Right lobe of liver (tissue), 6 donors: Measurements from ENCODE around the gene OR6B1. TPM values are rescaled to one million over a fixed set of nuclear protein-coding genes. Genes with fewer than 3 reads are reported as not detected.

Experiments used
- ATAC-seq, 4 donors: fragments of 200-7000 bp; cut with Tn5 transposase; one replicate each; pipeline ENCODE4 v1.9.1; 2020; ENCODE audit warnings: mild to moderate bottlenecking in 4 of 4, moderate library complexity in 4 of 4
- DNase-seq, 3 donors: peaks; one replicate each; pipeline ENCODE4 v3.0.0-alpha.2; 2020
- H3K27ac ChIP-seq, 3 donors: fragments of 200-600 bp; one replicate each; pipeline ENCODE4 v1.8.0; 2022
- H3K27me3 ChIP-seq, 2 donors: fragments of 200-600 bp; one replicate each; pipeline ENCODE4 v1.8.0; 2022
- H3K36me3 ChIP-seq, 4 donors: fragments of 200-600 bp; sonication (generic) in 1 of 4; one replicate each; pipeline versions ENCODE4 v1.5.1 to v1.8.0; 2017 to 2022; ENCODE audit warnings: control low read depth in 1 of 4
- H3K4me1 ChIP-seq, 4 donors: fragments of 200-600 bp; sonication (generic) in 1 of 4; one replicate each; pipeline versions ENCODE4 v1.5.1 to v1.8.0; 2017 to 2022; ENCODE audit warnings: control low read depth in 1 of 4
- H3K4me3 ChIP-seq, 3 donors: fragments of 200-600 bp; one replicate each; pipeline ENCODE4 v1.8.0; 2022
- H3K9me3 ChIP-seq, 4 donors: fragments of 200-600 bp; sonication (generic) in 1 of 4; one replicate each; pipeline versions ENCODE4 v1.5.1 to v1.8.0; 2017 to 2022; ENCODE audit warnings: control low read depth in 1 of 4
- POLR2A ChIP-seq: fragments of 450-650 bp; IDR thresholded peaks from one replicate; pipeline ENCODE4 v1.6.1; 2017; ENCODE audit warnings: antibody characterized with exemption, mild to moderate bottlenecking
- WGBS: methylation state at CpG from one replicate; pipeline ENCODE4 v1.1.6; 2018; ENCODE audit warnings: low coverage, low lambda C conversion rate; ENCODE audit not compliant: insufficient coverage; ENCODE audit errors: missing lambda C conversion rate; 5-methylcytosine and 5-hydroxymethylcytosine counted together
- intact Hi-C, 2 donors: fragments of 100-400 bp; cut with DNase I; formaldehyde crosslinking; loops; one replicate each; pipeline versions ENCODE4 v1.11.2 to v1.14.1; 2022
- long read RNA-seq: library from polyadenylated mRNA; unstranded; transcript quantifications from one replicate; pipeline ENCODE4 v2.0.0, GENCODE V29; 2019
- total RNA-seq, 6 experiments: library from RNA; depleted of rRNA in 2 of 6; stranded (reverse); fragments of >200 nt in 2 of 6; fragmentation: NEBNext Ultra II Directional in 3 of 6; extraction: Animal tissue kit (Norgen Biotek cat#: 25700) in 3 of 6; gene quantifications; one replicate each; pipeline versions ENCODE4 v1.1.0 to v1.2.4, GENCODE V29; 2016 to 2023
- TF ChIP-seq, protein P1 (sequence below), 4 donors: fragments of 200-600 bp in 3 of 4; fragments of 450-650 bp in 1 of 4; IDR thresholded peaks; one replicate each; pipeline versions ENCODE4 v1.5.1 to v1.8.0; 2016 to 2022; ENCODE audit warnings: antibody characterized with exemption in 4 of 4, mild to moderate bottlenecking in 2 of 4
- donor health status: DM: no; HTN: yes; CAD: no.
- donor health status: DM: no; HTN: no; CAD: no.
- donor health status: DM: no; HTN: no; CAD: no.
- donor health status: DM: no; HTN: yes; CAD: no.
- donor health status: DM: no; HTN: yes; CAD: no.

OR6B1 gene
- total RNA-seq, result not detected
- long read RNA-seq, result 0 reads

DNA sequence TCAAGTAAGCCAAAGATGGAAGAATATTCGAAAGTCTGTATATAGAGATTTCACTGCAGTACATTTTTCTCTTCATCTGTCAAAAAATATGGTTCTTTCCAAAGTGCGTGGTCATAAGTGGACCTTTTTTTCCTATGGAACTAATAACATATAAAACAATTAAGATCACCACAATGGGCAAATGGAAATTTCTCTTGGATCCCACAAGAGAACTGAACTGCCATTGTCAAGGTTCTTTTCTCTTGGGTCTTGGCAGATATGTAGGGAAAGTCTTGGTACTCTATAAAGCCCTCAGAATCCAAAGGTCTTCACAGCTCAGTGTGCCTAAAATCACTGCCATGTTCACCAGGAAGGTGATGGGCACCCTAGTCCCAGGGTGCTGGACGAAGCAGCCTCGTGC is at the start of gene OR6B1:
OR6B1 (plus strand) TSS at position 301 of the 400 bp plus-strand sequence. CDS start 3,677 bp downstream, outside the sequence.
- H3K27me3 ChIP-seq, result no peaks in the 10 kb centered on the region
- no peaks in the 10 kb centered on the region for H3K36me3 ChIP-seq
- TF ChIP-seq, protein P1, sequence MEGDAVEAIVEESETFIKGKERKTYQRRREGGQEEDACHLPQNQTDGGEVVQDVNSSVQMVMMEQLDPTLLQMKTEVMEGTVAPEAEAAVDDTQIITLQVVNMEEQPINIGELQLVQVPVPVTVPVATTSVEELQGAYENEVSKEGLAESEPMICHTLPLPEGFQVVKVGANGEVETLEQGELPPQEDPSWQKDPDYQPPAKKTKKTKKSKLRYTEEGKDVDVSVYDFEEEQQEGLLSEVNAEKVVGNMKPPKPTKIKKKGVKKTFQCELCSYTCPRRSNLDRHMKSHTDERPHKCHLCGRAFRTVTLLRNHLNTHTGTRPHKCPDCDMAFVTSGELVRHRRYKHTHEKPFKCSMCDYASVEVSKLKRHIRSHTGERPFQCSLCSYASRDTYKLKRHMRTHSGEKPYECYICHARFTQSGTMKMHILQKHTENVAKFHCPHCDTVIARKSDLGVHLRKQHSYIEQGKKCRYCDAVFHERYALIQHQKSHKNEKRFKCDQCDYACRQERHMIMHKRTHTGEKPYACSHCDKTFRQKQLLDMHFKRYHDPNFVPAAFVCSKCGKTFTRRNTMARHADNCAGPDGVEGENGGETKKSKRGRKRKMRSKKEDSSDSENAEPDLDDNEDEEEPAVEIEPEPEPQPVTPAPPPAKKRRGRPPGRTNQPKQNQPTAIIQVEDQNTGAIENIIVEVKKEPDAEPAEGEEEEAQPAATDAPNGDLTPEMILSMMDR (IDR thresholded peaks at IDR 0.05), result no peak
- TF ChIP-seq POLR2A, result no peak
- H3K9me3 ChIP-seq, result no peaks in the 10 kb centered on the region
- intact Hi-C loops, result no loop called here
- H3K4me3 ChIP-seq, result no peak within 1 kb of the TSS
- H3K27ac ChIP-seq, result no peak within 1 kb of the TSS
- WGBS, result 70% methylated on average over 4 of the region's 4 CpGs
- H3K4me1 ChIP-seq, result no peaks in the 10 kb centered on the region
- DNase-seq (no peak), ATAC-seq (no peak)

DNA sequence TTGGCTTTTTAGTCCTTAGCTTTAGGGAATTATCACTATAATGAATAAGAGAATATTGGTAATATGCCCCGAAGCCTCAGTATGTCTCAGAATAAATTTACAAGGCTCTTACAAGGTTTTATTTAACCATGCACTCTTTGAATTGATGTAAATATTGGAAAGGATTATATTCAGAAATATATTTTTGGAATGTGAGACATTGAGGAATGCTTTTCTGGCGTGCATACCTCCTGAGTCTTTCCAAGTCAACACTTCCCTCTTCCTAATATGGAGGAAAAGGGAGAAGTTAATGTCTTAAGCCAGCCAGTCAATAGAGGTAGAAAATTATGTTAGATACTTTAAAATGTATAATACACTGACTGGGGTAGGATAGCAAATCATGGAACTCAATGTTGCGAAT is 46.7 kb upstream of the OR6B1 start:
- ATAC-seq (no peak), DNase-seq (no peak)
- Histone ChIP-seq H3K27ac (no peak overlapping the region), H3K9me3 (no peaks in the 10 kb centered on the region), H3K27me3 (no peaks in the 10 kb centered on the region), H3K4me1 (no peaks in the 10 kb centered on the region), H3K4me3 (no peak overlapping the region), H3K36me3 (no peaks in the 10 kb centered on the region)
- TF ChIP-seq, protein P1 (IDR thresholded peaks at IDR 0.05), result no peak
- TF ChIP-seq POLR2A, result no peak
- intact Hi-C loops, result no loop called here
- WGBS, result 65% methylated on average over 3 of the region's 3 CpGs

DNA sequence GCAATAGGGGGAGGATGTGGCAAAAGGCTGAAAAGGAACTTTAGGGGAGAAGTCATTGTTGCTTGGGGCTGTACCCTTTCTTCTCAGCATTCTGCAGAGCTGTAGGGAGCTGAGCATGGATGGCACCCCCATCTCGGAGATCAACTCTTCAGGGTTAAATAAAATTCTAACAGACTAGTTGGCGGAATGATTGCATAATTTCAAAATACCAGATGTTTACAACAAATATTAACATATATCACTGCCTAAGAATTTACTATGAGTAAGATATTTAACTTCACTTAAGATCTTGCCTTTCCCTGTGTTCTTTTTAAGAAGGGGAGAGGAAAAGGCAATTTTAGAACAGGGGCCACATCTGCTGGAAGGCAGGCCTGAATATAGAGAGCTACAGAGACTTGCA is 46.0 kb upstream of the OR6B1 start:
- Histone ChIP-seq H3K27me3 (no peaks in the 10 kb centered on the region), H3K36me3 (no peaks in the 10 kb centered on the region), H3K4me3 (no peak overlapping the region), H3K4me1 (no peaks in the 10 kb centered on the region), H3K9me3 (no peaks in the 10 kb centered on the region), H3K27ac (no peak overlapping the region)
- DNase-seq (no peak), ATAC-seq (no peak)
- 57% methylated on average over 2 of the region's 2 CpGs for WGBS
- intact Hi-C loops, result no loop called here
- no peak for TF ChIP-seq POLR2A
- TF ChIP-seq, protein P1 (IDR thresholded peaks at IDR 0.05), result no peak

DNA sequence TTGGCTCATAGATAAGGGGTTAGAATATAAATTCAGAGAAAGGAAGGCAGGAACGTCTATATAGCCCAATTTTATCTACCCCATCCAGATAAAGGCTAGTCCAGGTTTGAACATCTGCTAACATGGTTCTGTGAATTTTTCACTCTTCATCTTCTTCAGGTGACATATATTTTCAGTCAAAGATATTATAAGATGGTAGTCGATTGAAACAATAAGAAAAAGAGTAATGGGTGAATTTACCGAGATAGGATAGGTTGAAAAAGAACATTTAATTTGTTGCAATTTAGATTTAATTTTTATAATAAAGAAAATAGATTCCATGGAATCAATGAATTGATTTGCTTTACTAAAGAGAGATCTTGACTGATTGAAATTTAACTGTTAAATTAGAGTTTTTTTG is 45.6 kb upstream of the OR6B1 start, which contains the start of gene OR2F1:
OR2F1 (plus strand) TSS at position 301 of the 400 bp plus-strand sequence. CDS start 5,127 bp downstream, outside the sequence.
- no peaks in the 10 kb centered on the region for H3K9me3 ChIP-seq
- ATAC-seq (no peak), DNase-seq (no peak)
- TF ChIP-seq, protein P1 (IDR thresholded peaks at IDR 0.05), result no peak
- intact Hi-C loops, result no loop called here
- H3K4me1 ChIP-seq, result no peaks in the 10 kb centered on the region
- no peak within 1 kb of the TSS for H3K27ac ChIP-seq
- no peak within 1 kb of the TSS for H3K4me3 ChIP-seq
- H3K36me3 ChIP-seq, result no peaks in the 10 kb centered on the region
- 57% methylated on average over 3 of the region's 3 CpGs for WGBS
- H3K27me3 ChIP-seq, result no peaks in the 10 kb centered on the region

DNA sequence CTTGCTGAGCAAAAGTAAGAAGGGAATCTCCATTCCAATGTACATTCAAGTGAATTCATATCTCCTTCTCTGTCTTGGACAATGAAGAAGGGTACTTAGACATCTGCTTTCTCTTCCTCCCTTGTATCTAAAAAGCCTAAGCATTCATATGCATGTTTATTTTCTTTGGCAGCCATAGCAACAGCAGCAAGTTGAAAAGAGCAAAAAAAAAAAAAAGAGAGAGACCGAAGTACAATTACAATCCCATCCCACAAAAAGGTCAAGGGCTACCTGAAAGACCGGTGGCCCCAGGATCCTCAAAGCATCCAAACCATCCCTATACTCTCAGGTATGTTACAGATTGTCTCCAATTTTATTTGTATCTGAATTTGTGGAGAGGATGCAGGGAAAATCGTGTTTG is 41.3 kb upstream of the OR6B1 start:
- intact Hi-C loops, result no loop called here
- 61% methylated on average over 3 of the region's 3 CpGs for WGBS
- H3K9me3 ChIP-seq, result no peaks in the 10 kb centered on the region
- ATAC-seq, result no peak
- H3K4me1 ChIP-seq, result no peaks in the 10 kb centered on the region
- no peaks in the 10 kb centered on the region for H3K36me3 ChIP-seq
- no peak for DNase-seq
- no peak overlapping the region for H3K4me3 ChIP-seq
- H3K27ac ChIP-seq, result no peak overlapping the region
- TF ChIP-seq POLR2A, result no peak
- TF ChIP-seq, protein P1 (IDR thresholded peaks at IDR 0.05), result no peak
- H3K27me3 ChIP-seq, result no peaks in the 10 kb centered on the region
